Effector memory CD4-positive, alpha-beta T cell (primary cell): ENCODE data around the gene MPP2.

Source experiments
- DNase-seq, 3 donors: peaks; one replicate each; pipeline ENCODE4 v3.0.0-alpha.2; 2020
- H3K27ac ChIP-seq: 2 replicates; pipeline ENCODE4 v1.7.0; 2013; ENCODE audit warnings: mild to moderate bottlenecking, low read length, moderate library complexity; ENCODE audit not compliant: insufficient read depth, poor library complexity, severe bottlenecking
- H3K27me3 ChIP-seq: replicated peaks from 2 replicates; pipeline ENCODE4 v1.7.0; 2013; ENCODE audit warnings: mild to moderate bottlenecking, low read length; ENCODE audit not compliant: insufficient read depth, control insufficient read depth, poor library complexity, severe bottlenecking
- H3K36me3 ChIP-seq: 2 replicates; pipeline ENCODE4 v1.7.0; 2013; ENCODE audit warnings: mild to moderate bottlenecking, low read length, moderate library complexity; ENCODE audit not compliant: control insufficient read depth, insufficient read depth
- H3K4me1 ChIP-seq: 2 replicates; pipeline ENCODE4 v1.7.0; 2013; ENCODE audit warnings: low read length, mild to moderate bottlenecking; ENCODE audit not compliant: control insufficient read depth, insufficient read depth, poor library complexity, severe bottlenecking
- H3K4me3 ChIP-seq: 2 replicates; pipeline ENCODE4 v1.7.0; 2013; ENCODE audit warnings: low read length, low read depth, mild to moderate bottlenecking; ENCODE audit not compliant: insufficient read depth, poor library complexity, severe bottlenecking
- H3K9me3 ChIP-seq: 2 replicates; pipeline ENCODE4 v1.7.0; 2013; ENCODE audit warnings: mild to moderate bottlenecking, low read length, moderate library complexity; ENCODE audit not compliant: control insufficient read depth

The MPP2 gene

DNA sequence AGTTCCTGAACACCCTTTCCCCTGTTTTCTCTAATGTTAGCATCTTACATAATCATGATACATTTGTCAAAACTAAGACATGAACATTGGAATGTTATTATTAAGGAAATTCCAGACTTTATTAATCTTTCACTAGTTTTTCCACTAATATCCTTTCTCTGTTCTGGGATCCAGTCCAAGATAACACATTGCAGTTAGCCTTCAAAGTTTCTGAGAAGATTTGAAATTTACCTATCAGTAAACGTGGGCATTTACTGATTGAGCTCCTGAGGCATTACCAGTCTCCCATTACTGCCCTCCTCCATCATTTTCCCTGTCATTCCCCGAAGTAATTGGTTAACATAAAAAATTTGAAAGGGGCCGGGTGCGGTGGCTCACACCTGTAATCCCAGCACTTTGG lies 66.1 kb downstream of the MPP2 start:
- no peaks in the 10 kb centered on the region for H3K27me3 ChIP-seq
- no peaks in the 10 kb centered on the region for H3K4me1 ChIP-seq
- H3K4me3 ChIP-seq: no peak overlapping the region
- DNase-seq: no peak
- H3K27ac ChIP-seq: no peak overlapping the region
- no peaks in the 10 kb centered on the region for H3K36me3 ChIP-seq
- H3K9me3 ChIP-seq: no peaks in the 10 kb centered on the region

GRCh38 chr17:43840814-43841213 lies 66.5 kb downstream of the MPP2 start:
- Histone ChIP-seq H3K27ac (no peak overlapping the region), H3K9me3 (no peaks in the 10 kb centered on the region), H3K4me1 (no peaks in the 10 kb centered on the region), H3K4me3 (no peak overlapping the region), H3K36me3 (no peaks in the 10 kb centered on the region), H3K27me3 (no peaks in the 10 kb centered on the region)
- no peak for DNase-seq

- no peak for DNase-seq
- H3K9me3 ChIP-seq: no peaks in the 10 kb centered on the region
- H3K27me3 ChIP-seq: no peaks in the 10 kb centered on the region
- H3K27ac ChIP-seq: no peak overlapping the region
- H3K4me3 ChIP-seq: no peak overlapping the region
- H3K4me1 ChIP-seq: no peaks in the 10 kb centered on the region
- no peaks in the 10 kb centered on the region for H3K36me3 ChIP-seq
Measured at GRCh38 chr17:43839670-43840108, 67.6 kb downstream of the MPP2 start.

GRCh38 chr17:43834106-43834505 lies 73.2 kb downstream of the MPP2 start:
- H3K27ac ChIP-seq: no peak overlapping the region
- peaks cover 7% of the 10 kb centered on the region for H3K4me1 ChIP-seq
- DNase-seq: no peak
- H3K27me3 ChIP-seq: peaks cover 4% of the 10 kb centered on the region
- no peak overlapping the region for H3K4me3 ChIP-seq
- H3K9me3 ChIP-seq: no peaks in the 10 kb centered on the region
- H3K36me3 ChIP-seq: no peaks in the 10 kb centered on the region

DNA sequence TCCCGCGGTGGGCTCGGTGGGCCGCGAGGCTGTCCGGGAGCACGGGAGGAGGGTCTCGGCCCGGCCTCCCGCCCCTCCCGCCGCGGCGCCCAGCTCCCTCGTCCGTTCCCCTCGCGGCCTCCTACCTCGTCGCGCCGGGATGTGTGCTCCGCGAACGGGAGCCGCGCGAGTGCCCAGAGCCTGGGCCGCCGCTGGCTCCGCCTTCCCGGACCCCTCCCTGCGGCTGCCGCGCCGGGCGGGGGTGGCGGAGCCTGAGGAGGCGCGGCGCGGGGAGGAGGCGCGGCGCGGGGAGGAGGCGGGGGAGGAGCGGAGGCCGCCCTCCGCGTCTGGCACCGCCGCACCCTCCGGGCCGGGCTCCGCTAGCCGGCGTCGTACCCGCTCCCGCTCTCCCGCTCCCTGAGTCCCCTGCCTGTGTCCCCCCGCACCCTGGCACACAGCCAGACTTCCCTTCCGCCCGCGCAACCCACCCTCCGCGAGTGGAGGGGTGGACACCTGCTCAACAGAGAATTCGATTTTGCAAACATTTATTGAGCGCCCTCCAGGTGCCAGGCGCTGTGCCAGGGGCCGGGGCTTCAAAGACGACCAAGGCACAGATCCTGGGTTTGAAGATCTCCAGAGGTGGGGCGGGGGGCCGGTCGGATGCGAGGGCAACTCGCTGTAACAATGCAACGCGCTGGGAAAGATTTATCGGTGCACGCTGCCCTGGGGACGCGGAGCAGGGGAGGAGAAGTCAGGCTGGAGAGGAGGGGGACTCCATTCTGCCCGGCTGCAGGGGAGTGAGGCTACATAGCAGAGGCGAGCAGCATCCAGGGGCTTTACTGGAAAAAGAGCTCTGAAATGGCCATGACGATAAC lies 74.1 kb downstream of the MPP2 start, which contains the start of gene MPP3:
TSS of gene MPP3 (minus strand) at position 171 of the 854 bp plus-strand sequence. CDS start 1,240 bp downstream, outside the sequence.
- peak; percentile 4 to 32 (median 17) for DNase-seq
- no peaks in the 10 kb centered on the region for H3K9me3 ChIP-seq
- H3K4me1 ChIP-seq: peaks cover 7% of the 10 kb centered on the region
- H3K27me3 ChIP-seq: peaks cover 4% of the 10 kb centered on the region
- no peaks in the 10 kb centered on the region for H3K36me3 ChIP-seq
- H3K27ac ChIP-seq: no peak within 1 kb of the TSS
- H3K4me3 ChIP-seq: peak within 1 kb of the TSS; percentile 50

- Histone ChIP-seq H3K4me3 (peak overlapping the region; percentile 50), H3K9me3 (no peaks in the 10 kb centered on the region), H3K27ac (no peak overlapping the region), H3K36me3 (no peaks in the 10 kb centered on the region), H3K27me3 (peaks cover 4% of the 10 kb centered on the region), H3K4me1 (peaks cover 7% of the 10 kb centered on the region)
- peak in 1 of 3 donors; percentile 1 for DNase-seq
Measured at GRCh38 chr17:43832168-43832975, 75.0 kb downstream of the MPP2 start.

- H3K36me3 ChIP-seq: no peaks in the 10 kb centered on the region
- no peak for DNase-seq
- H3K4me1 ChIP-seq: peaks cover 7% of the 10 kb centered on the region
- no peaks in the 10 kb centered on the region for H3K9me3 ChIP-seq
- H3K4me3 ChIP-seq: no peak overlapping the region
- H3K27me3 ChIP-seq: peaks cover 4% of the 10 kb centered on the region
- no peak overlapping the region for H3K27ac ChIP-seq
Measured at GRCh38 chr17:43831633-43832032, 75.7 kb downstream of the MPP2 start.

DNA sequence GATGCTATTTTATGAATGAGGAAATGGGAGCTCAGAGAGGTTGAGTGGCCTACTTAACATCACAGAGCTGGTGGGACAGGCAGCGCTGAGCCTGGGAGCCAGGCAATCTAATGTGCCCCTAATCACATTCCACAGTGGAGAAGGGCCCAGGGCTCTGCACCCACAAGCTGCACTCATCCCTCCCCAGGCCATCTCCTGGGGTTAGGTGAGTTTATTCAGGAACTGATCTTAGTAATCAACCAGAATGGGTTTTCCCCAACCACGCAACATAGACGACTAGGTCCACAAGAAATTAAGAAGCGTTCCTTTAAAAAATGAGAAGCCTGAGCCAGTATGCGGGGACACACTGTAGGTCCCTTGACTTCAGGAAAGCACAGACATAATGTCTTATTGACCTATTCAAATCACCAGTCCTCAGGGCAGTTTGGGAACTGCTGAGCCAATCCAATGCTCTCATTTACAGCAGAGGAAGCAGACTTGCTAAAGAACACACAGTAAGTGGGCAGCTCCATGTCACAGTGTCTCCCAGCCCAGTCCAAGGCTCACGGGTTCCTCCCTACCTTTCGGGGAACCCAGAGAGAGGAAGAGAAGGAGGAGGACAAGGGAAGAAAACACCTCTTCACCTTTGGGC lies 76.7 kb downstream of the MPP2 start:
- no peaks in the 10 kb centered on the region for H3K36me3 ChIP-seq
- peaks cover 7% of the 10 kb centered on the region for H3K4me1 ChIP-seq
- DNase-seq: no peak
- peaks cover 4% of the 10 kb centered on the region for H3K27me3 ChIP-seq
- no peak overlapping the region for H3K27ac ChIP-seq
- no peaks in the 10 kb centered on the region for H3K9me3 ChIP-seq
- no peak overlapping the region for H3K4me3 ChIP-seq

DNA sequence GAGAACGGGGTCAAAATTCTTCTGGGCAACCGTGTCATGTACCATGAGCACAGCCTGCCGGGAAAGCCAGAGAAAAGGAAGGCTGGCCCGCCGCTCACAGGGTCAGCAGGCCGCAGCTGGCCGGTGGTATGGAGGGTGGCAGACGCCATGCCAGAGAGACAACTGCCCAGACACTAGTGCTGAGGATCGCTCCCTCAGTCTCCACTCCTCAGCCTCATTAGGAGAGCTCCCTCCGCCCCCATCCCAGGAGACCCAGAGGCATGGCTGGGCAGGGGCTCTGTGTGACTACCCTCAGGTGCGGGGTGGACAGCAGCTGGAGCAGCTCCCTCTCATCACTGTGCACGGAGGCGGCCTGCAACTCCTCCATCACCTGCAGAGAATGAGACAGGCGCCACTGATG lies 77.6 kb downstream of the MPP2 start:
- no peak overlapping the region for H3K4me3 ChIP-seq
- H3K9me3 ChIP-seq: no peaks in the 10 kb centered on the region
- H3K27ac ChIP-seq: no peak overlapping the region
- DNase-seq: no peak
- H3K36me3 ChIP-seq: no peaks in the 10 kb centered on the region
- H3K27me3 ChIP-seq: peaks cover 4% of the 10 kb centered on the region
- H3K4me1 ChIP-seq: peaks cover 7% of the 10 kb centered on the region
